Esophagus muscularis mucosa (tissue), 4 donors: ENCODE measurements around the gene STOM. TPM values are rescaled to one million over a fixed set of nuclear protein-coding genes. Genes with fewer than 3 reads are reported as not detected.

Experiments used
- DNase-seq: peaks from one replicate; pipeline ENCODE4 v3.0.0-alpha.2; 2017; ENCODE audit errors: extremely low spot score
- H3K27ac ChIP-seq, 4 donors: fragments of 200-600 bp; sonication (generic); replicated peaks in 1 of 4; 1 replicate in 3 of 4; 2 replicates in 1 of 4; pipeline ENCODE4 v1.5.1; 2016 to 2019; ENCODE audit warnings: mild to moderate bottlenecking in 1 of 4
- H3K27me3 ChIP-seq, 4 donors: fragments of 200-600 bp; sonication (generic); one replicate each; pipeline versions ENCODE4 v1.5.1 to v1.6.0; 2016 to 2019
- H3K36me3 ChIP-seq, 4 donors: fragments of 200-600 bp; sonication (generic); one replicate each; pipeline ENCODE4 v1.5.1; 2016 to 2019
- H3K4me1 ChIP-seq, 4 donors: fragments of 200-600 bp; sonication (generic); one replicate each; pipeline ENCODE4 v1.5.1; 2016 to 2019
- H3K4me3 ChIP-seq, 4 donors: fragments of 200-600 bp; sonication (generic); 1 replicate in 2 of 4; 2 replicates in 2 of 4; pipeline ENCODE4 v1.5.1; 2016 to 2019; ENCODE audit warnings: mild to moderate bottlenecking in 4 of 4, moderate library complexity in 1 of 4
- H3K9me3 ChIP-seq, 4 donors: fragments of 200-600 bp; sonication (generic); 1 replicate in 3 of 4; 2 replicates in 1 of 4; pipeline ENCODE4 v1.5.1; 2016 to 2019
- EP300 ChIP-seq: sonication (generic); formaldehyde crosslinking; IDR thresholded peaks from one replicate; pipeline ENCODE4 v1.6.1; 2017; ENCODE audit warnings: antibody characterized with exemption
- POLR2A ChIP-seq: fragments of 450-650 bp; IDR thresholded peaks from one replicate; pipeline ENCODE4 v1.6.1; 2017; ENCODE audit warnings: antibody characterized with exemption, moderate library complexity, mild to moderate bottlenecking, low read depth
- POLR2AphosphoS5 ChIP-seq, 2 donors: sonication (generic); formaldehyde crosslinking; IDR thresholded peaks; one replicate each; pipeline ENCODE4 v1.6.1; 2017; ENCODE audit warnings: antibody characterized with exemption in 2 of 2
- WGBS: methylation state at CpG from one replicate; pipeline ENCODE4 v1.1.5; 2018; 5-methylcytosine and 5-hydroxymethylcytosine counted together
- intact Hi-C: fragments of 100-400 bp; cut with DNase I; formaldehyde crosslinking; loops from one replicate; pipeline ENCODE4 v1.15.1; 2023
- total RNA-seq, 4 donors: library from RNA; depleted of rRNA; stranded (reverse); fragments of >200 nt; gene quantifications; one replicate each; pipeline versions ENCODE4 v1.1.0 to v1.2.1, GENCODE V29; 2016
- TF ChIP-seq, protein P1 (sequence below), 3 experiments: fragments of 200-600 bp in 2 of 3; fragments of 450-650 bp in 1 of 3; sonication (generic) in 2 of 3; IDR thresholded peaks; one replicate each; pipeline ENCODE4 v1.5.1; 2017 to 2019; ENCODE audit warnings: antibody characterized with exemption in 3 of 3, mild to moderate bottlenecking in 2 of 3, moderate library complexity in 1 of 3

The STOM gene
- total RNA-seq, 4 donors from 2014 or later = 250 to 554 (median 444) TPM

- intact Hi-C loops = no loop called here
- peak overlapping the region; percentile 13 to 99 (median 55) for H3K27ac ChIP-seq
- H3K9me3 ChIP-seq = no peaks in the 10 kb centered on the region
These were observed 33.4 kb downstream of the STOM start for GRCh38 chr9:121336665-121337064.

DNA sequence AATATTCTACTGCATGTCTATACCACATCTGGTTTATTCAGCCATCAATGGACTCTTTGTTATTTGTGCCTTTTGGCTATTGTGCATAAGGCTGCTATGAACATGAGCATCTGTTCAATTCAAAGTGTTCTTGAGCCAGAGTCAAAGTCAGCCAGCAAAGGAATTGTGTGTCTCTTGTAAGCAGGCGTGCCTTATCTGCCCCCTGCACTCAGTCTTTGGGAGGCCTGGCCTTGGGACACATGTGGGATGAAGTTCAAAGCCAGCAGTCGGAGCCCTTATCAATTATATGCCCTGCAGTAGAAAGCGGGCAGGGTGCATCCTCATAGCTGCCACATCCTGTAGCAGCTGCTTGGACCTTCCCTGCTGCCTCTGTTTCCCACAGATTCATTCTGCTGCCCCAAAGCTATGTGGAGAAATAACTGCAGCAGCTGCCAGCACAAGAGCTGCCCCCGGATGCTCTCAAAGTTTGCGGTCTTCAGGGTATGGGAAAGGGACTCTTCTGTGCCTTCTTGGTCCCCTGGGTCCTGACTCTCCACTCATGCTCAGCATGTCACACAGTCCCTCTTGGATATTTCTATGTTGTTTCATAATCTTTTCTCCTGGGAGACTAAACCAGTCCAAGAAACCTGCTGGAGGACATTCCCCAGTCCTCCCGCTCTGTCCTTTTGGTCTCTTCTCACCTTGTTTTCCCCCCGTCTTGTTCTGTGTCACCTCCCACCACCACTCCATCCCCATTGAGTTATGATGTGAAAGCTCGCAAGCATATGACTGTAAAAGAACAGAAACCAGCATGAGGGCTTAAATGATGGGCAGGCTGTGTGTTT is 35.9 kb downstream of the STOM start:
- H3K4me3 ChIP-seq = no peak overlapping the region
- H3K9me3 ChIP-seq = no peaks in the 10 kb centered on the region
- intact Hi-C loops = no loop called here
- H3K36me3 ChIP-seq = peaks cover 49 to 99% (median 87%) of the 10 kb centered on the region in 4 donors
- WGBS = 80% methylated on average over 8 of the region's 8 CpGs
- TF ChIP-seq POLR2AphosphoS5 (IDR thresholded peaks at IDR 0.05) = peak in 1 of 2 donors; percentile 40
- no peak for TF ChIP-seq POLR2A
- H3K27ac ChIP-seq = peak overlapping the region; percentile 66 to 99 (median 91)
- H3K4me1 ChIP-seq = peaks cover 17 to 56% (median 47%) of the 10 kb centered on the region in 4 donors
- H3K27me3 ChIP-seq = no peaks in the 10 kb centered on the region
- DNase-seq = no peak

More at GRCh38 chr9:121336665-121337064, 33.4 kb downstream of the STOM start:
- TF ChIP-seq POLR2AphosphoS5 (IDR thresholded peaks at IDR 0.05) (no peak), EP300 (no peak), POLR2A (no peak)
- TF ChIP-seq, protein P1, sequence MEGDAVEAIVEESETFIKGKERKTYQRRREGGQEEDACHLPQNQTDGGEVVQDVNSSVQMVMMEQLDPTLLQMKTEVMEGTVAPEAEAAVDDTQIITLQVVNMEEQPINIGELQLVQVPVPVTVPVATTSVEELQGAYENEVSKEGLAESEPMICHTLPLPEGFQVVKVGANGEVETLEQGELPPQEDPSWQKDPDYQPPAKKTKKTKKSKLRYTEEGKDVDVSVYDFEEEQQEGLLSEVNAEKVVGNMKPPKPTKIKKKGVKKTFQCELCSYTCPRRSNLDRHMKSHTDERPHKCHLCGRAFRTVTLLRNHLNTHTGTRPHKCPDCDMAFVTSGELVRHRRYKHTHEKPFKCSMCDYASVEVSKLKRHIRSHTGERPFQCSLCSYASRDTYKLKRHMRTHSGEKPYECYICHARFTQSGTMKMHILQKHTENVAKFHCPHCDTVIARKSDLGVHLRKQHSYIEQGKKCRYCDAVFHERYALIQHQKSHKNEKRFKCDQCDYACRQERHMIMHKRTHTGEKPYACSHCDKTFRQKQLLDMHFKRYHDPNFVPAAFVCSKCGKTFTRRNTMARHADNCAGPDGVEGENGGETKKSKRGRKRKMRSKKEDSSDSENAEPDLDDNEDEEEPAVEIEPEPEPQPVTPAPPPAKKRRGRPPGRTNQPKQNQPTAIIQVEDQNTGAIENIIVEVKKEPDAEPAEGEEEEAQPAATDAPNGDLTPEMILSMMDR (IDR thresholded peaks at IDR 0.05) = no peak
- no peak overlapping the region for H3K4me3 ChIP-seq
- H3K4me1 ChIP-seq = peaks cover 6 to 53% (median 37%) of the 10 kb centered on the region in 4 donors
- peak; percentile 47 for DNase-seq
- H3K27me3 ChIP-seq = no peaks in the 10 kb centered on the region
- peaks cover 41 to 99% (median 83%) of the 10 kb centered on the region in 4 donors for H3K36me3 ChIP-seq
- WGBS = 90% methylated on average over 4 of the region's 4 CpGs

DNA sequence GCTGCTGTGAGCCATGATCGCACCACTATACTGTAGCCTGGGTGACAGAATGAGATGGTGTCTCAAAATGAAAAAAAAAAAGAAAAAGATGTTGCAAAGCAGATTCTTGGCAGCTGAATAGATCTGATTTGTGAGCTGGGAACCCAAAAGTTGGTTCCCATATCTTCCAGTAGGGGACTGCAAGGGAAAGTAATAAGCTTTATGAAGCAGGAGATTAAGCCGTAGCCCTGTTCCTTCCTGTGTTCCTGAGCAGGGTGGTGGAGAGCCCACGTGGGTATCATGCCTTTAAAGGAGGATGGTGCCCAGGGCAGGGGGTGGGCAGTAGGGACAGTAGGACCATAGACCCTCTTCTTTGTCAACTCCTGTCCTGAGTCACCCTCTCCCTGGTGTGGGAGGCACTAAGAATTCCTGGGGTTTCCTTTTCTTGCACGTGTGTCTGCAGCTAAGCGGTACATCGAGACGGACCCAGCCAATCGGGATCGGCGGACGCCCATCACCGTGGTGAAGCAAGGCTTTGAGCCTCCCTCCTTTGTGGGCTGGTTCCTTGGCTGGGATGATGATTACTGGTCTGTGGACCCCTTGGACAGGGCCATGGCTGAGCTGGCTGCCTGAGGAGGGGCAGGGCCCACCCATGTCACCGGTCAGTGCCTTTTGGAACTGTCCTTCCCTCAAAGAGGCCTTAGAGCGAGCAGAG is 37.9 kb downstream of the STOM start:
- 70% methylated on average over 14 of the region's 14 CpGs for WGBS
- DNase-seq = no peak
- Histone ChIP-seq H3K4me1 (peaks cover 25 to 76% (median 67%) of the 10 kb centered on the region in 4 donors), H3K4me3 (no peak overlapping the region), H3K9me3 (no peaks in the 10 kb centered on the region), H3K27ac (peak overlapping the region; percentile 87 to 99 (median 92)), H3K36me3 (peaks cover 65 to 99% (median 90%) of the 10 kb centered on the region in 4 donors), H3K27me3 (no peaks in the 10 kb centered on the region)
- intact Hi-C loops = no loop called here
- peak in 1 of 2 donors; percentile 25 for TF ChIP-seq POLR2AphosphoS5 (IDR thresholded peaks at IDR 0.05)
- no peak for TF ChIP-seq EP300
- no peak for TF ChIP-seq POLR2A
- TF ChIP-seq, protein P1 (IDR thresholded peaks at IDR 0.05) = peak in 2 of 3 experiments; percentile 35 to 49

DNA sequence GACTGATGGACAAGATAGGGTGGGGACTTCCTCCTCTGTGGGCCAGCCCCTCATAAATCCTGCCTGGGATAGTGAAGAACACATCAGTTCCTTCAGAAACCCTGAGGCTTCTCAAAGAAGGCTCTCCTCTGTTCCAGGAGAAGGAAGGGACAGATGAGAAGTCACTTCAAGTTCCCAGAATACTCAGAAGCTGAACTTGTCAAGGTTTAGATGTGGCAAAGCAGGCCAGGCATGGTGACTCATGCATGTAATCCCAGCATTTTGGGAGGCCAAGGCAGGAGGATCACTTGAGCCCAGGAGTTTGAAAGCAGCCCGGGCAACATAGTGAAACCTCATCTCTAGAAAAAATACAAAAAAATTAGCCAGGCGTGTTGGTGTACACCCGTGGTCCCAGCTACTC is 38.5 kb downstream of the STOM start:
- TF ChIP-seq POLR2AphosphoS5 (IDR thresholded peaks at IDR 0.05) (peak in 1 of 2 donors; percentile 27), EP300 (no peak)
- intact Hi-C loops = no loop called here
- Histone ChIP-seq H3K36me3 (peaks cover 71 to 99% (median 93%) of the 10 kb centered on the region in 4 donors), H3K27ac (peak overlapping the region; percentile 87 to 99 (median 92)), H3K27me3 (no peaks in the 10 kb centered on the region), H3K9me3 (no peaks in the 10 kb centered on the region), H3K4me1 (peaks cover 31 to 82% (median 73%) of the 10 kb centered on the region in 4 donors), H3K4me3 (no peak overlapping the region)
- WGBS = 81% methylated on average over 3 of the region's 3 CpGs
- no peak for DNase-seq

DNA sequence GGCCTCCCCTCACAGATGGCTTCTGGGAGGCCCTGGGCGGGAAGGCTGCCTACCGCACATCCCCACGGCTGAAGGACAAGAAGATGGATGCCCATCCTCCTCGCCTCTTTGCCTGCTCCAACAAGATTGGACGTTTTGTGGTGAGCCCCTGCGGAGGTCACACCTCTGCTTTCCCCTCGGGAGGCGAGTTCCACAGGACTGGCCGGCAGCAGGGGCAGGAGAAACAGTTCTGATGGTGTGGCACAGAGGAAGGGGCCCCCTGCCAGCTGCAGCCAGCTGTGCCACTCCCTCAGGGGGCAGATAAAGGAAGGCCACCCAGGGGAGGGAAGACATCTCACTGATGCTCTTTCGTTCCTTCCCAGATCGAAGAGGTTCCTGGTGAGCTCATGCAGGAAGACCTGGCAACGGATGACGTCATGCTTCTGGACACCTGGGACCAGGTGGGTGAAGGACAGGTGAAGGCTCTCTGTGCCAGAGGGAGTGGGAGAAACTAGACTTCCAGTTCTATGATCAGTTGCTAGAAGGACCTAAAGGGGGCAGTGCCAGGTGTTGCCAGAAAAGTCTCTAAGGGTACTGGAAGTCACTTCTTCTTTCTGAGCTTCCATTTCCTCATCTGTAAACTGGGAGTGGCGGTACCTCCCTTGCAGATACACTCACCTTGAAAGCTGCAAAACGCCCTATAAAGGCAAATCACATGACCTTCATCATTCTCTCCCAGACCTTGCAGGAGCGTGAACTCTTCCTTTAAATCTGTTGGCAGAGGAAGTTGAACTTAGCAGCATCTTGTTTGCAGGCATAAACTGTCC is 41.0 kb downstream of the STOM start:
- peaks cover 86 to 100% (median 96%) of the 10 kb centered on the region in 4 donors for H3K36me3 ChIP-seq
- TF ChIP-seq, protein P1 (IDR thresholded peaks at IDR 0.05) = no peak
- TF ChIP-seq POLR2AphosphoS5 (IDR thresholded peaks at IDR 0.05) (no peak), POLR2A (no peak), EP300 (no peak)
- H3K4me3 ChIP-seq = no peak overlapping the region
- peak overlapping the region; percentile 87 to 99 (median 92) for H3K27ac ChIP-seq
- no peaks in the 10 kb centered on the region for H3K9me3 ChIP-seq
- DNase-seq = no peak
- peaks cover 52 to 94% (median 93%) of the 10 kb centered on the region in 4 donors for H3K4me1 ChIP-seq
- WGBS = 89% methylated on average over 11 of the region's 16 CpGs
- no peaks in the 10 kb centered on the region for H3K27me3 ChIP-seq
- intact Hi-C loops = no loop called here
